Epidermal melanocyte (primary cell): Measurements from ENCODE around the gene UGT2B17.
"Not testable (repeated sequence)": the region's sequence is repeated elsewhere in the genome, so short reads cannot be mapped to it uniquely, and the experiment has no call there.

ENCODE experiments used
- DNase-seq: peaks from one replicate; pipeline ENCODE4 v3.0.0; 2011; ENCODE audit warnings: low spot score; ENCODE audit not compliant: insufficient read length

UGT2B17 gene

GRCh38 chr4:68576272-68577125 is at the start of gene UGT2B17:
TSS of gene UGT2B17 (minus strand) at chr4:68576322. CDS start at chr4:68568484, 7,838 bp downstream.
- DNase-seq, result no peak

- DNase-seq, result not testable (repeated sequence)
These were observed 46.6 kb upstream of the UGT2B17 start for GRCh38 chr4:68622731-68623130.

- DNase-seq, result no peak
These were observed 41.0 kb upstream of the UGT2B17 start for GRCh38 chr4:68617003-68617698.

GRCh38 chr4:68615699-68616422 is 39.7 kb upstream of the UGT2B17 start:
- DNase-seq, result no peak

DNA sequence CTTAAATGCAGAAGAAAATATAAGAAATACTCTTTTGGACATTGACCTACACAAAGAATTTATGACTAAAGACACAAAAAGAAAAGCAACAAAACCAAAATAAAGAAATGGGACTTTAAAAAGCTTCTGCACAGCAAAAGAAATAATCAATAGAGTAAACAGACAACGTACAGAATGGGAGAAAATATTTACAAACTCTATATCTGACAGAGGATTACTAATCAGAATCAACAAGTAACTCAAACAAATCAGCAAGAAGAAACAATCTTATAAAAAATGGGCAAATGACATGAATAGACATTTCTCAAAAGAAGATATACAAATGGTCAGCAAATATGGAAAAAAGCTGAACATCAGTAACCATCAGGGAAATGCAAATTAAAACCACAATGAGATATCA is 37.6 kb upstream of the UGT2B17 start:
- DNase-seq, result no peak

DNA sequence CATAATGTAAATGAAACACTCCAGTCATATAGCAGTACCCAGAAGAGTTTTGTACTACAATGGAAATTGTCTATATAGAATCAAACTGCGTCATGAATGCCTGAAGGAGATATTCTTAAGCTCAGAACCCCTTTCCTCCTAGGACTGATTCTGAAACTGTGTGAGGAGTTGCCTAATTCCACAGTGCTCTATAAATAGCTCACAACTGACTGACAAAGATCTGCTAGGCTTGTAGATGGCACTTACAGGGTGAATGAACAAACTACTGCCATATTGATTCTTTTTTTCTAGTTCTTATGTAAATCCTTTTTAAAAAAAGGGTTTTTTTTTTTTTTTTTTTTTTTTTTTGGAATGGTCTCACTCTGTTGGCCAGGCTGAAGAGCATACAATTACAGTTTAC is 30.1 kb upstream of the UGT2B17 start:
- DNase-seq, result no peak

GRCh38 chr4:68599150-68599549 is 23.0 kb upstream of the UGT2B17 start:
- no peak for DNase-seq

DNA sequence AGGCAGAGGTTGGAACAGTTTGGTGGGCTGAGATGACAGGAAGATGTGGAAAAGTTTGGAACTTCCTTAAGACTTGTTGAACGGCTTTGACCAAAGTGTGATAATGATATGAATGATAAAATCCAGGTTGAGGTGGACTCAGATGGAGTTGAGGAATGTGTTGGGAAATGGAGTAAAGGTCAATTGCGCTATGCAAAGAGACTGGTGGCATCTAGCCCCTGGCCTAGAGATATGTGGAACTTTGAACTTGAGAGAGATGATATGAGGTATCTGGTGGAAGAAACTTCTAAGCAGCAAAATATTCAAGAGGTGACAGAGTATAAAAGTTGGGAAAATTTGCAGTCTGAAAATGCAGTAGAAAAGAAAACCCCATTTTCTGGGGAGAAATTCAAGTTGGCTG is 21.4 kb upstream of the UGT2B17 start:
- DNase-seq, result no peak

GRCh38 chr4:68594678-68595077 is 18.6 kb upstream of the UGT2B17 start:
- DNase-seq, result no peak

- no peak for DNase-seq
These were observed 17.0 kb upstream of the UGT2B17 start for GRCh38 chr4:68593112-68593511.

DNA sequence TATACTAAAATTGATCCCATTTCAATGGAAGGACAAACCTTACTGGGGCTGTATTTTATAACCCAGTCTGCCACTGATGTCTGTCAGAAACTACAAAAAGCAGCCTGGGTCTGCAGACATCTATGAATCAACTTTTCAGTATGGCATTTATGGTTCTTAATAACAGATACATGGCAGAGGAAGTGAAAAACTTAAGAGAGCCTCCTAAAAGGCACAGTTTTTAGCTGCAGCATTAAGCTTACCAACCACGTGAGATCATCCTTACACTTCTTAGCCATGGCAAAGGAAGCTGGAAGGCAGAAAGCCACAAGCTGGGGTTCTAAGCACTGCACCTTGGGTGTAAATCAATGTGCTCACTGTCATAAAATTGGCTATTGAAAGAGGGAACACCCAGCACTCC is 16.6 kb upstream of the UGT2B17 start:
- no peak for DNase-seq

- DNase-seq, result no peak
These were observed 15.1 kb upstream of the UGT2B17 start for GRCh38 chr4:68591204-68591603.

DNA sequence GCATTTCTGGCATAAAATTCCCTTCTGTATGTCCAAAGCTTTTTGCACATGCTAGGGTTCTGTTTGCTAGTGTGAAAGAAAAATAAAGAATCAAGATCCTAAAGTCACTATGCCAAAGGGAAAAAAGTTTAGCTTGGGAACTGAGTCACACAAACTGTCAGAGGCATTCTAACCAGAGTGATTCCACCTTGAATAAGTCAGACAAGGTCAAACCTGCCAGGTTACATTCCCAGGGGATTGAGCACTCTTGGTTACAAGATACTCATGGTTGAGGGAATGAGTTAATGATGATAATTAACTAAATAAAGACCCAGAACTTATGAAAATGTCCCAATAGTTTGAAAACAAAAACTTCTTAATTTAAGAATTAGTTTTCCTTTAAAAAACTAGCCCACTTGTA is 13.7 kb upstream of the UGT2B17 start:
- DNase-seq, result no peak

GRCh38 chr4:68582339-68582717 is 6.2 kb upstream of the UGT2B17 start:
- DNase-seq, result no peak

GRCh38 chr4:68581383-68582338 is 5.5 kb upstream of the UGT2B17 start:
- no peak for DNase-seq

DNA sequence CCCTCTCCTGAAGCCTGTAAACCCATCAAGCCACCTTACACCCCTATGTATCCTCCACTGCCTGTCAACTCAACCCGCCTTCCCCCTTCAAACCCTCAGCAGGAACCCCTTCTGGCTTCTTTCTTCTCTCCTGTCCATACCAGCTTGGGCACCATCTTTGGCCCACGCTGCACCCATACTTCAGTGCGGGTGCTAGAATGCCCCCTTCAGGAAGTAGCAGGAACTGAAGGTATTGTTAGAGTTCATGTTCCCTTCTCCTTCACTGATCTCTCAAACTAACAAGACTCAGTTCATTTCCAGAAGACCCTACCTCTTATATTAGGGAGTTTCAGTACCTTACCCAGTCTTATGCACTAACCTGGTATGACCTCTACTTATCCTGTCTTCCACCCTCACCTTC is 1.5 kb upstream of the UGT2B17 start:
- no peak for DNase-seq

GRCh38 chr4:68575636-68576035 is 486 bp downstream of the UGT2B17 start:
- not testable (repeated sequence) for DNase-seq

DNA sequence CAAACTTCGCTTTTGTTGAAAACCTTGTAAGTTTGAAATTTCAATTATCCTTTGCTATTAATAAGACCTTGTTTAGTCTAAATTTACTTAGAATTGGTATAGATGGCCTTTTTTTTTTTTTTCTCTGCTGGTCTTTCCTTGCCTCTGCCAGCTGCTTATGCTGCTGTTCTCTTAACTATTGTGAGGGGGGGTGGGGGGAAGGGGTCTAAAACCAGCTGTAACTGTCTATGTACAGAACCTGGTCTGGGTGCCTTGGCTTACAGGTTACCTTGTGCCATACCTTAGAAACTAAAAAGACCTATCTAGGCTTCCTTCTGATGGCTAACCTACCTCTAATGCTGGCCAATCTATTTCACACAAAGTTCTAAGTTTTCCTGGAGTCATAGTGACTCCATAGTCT is 1.0 kb downstream of the UGT2B17 start:
- no peak for DNase-seq

DNA sequence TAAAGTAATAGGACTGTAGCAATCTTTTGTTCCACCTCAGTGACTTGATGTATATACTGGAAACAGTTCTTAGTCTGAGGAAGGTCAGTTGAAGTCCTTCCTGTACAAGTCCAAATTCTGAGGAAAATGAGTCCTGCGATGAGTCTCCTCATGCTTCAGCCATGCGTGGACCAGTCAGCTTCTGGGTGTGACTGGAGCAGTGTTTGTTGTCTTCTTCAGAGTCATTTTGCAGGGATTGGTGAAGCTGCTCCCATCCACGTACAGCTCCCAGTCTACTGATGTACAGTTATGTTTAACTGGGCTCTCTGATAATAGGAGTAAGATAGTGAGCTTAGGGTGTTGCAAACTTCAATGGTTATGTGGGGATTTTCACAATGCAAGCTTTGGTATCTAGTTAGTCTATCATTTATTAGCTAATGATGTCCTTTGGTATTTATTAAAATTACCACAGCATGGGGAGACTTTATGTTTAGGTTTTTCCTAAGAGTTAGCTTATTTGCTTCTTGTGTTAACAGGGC is 3.4 kb downstream of the UGT2B17 start:
- DNase-seq, result no peak

- DNase-seq, result no peak
These were observed 6.0 kb downstream of the UGT2B17 start for GRCh38 chr4:68570122-68570507.
